ENCODE results near the gene RYR2. TPM values are rescaled to one million over a fixed set of nuclear protein-coding genes. Genes with fewer than 3 reads are reported as not detected.
"Not testable (repeated sequence)": the region's sequence is repeated elsewhere in the genome, so short reads cannot be mapped to it uniquely, and the experiment has no call there.

Gene RYR2
- total RNA-seq, 1 experiment from 2014 or later: 2.8 TPM

GRCh38 chr1:237814319-237814924 lies 772.4 kb downstream of the RYR2 start:
- Histone ChIP-seq H3K4me1 (ENCODE audit: insufficient read depth, low read length, poor library complexity, severe bottlenecking) (no peaks in the 10 kb centered on the region), H3K36me3 (ENCODE audit: insufficient read depth, low read length, poor library complexity, severe bottlenecking) (no peaks in the 10 kb centered on the region), H3K27me3 (replicated peaks; ENCODE audit: insufficient read depth, low read depth, low read length, poor library complexity) (no peaks in the 10 kb centered on the region), H3K27ac (ENCODE audit: low read depth, low read length, poor library complexity, severe bottlenecking) (no peak overlapping the region), H3K9me3 (ENCODE audit: low read depth, low read length, poor library complexity, severe bottlenecking) (no peaks in the 10 kb centered on the region), H3K4me3 (ENCODE audit: low read depth, low read length, poor library complexity, severe bottlenecking) (no peak overlapping the region)
- POLR2A ChIA-PET (ENCODE audit: low non-redundant PET): no interaction called here
- DNase-seq (ENCODE audit: low spot score): peak; percentile 40
- intact Hi-C loops (cut with micrococcal nuclease; ENCODE audit: unreplicated experiment): no loop called here
- no TSS peak for BruUV-seq (replicated peaks)
- CTCF ChIA-PET: no interaction called here
- TF ChIP-seq CTCF (conservative IDR thresholded peaks at IDR 0.05; ENCODE audit: low read depth, low read length) (peak; percentile 67), EZH2 (IDR thresholded peaks at IDR 0.05; ENCODE audit: borderline replicate concordance, low read depth, low read length, poor library complexity, severe bottlenecking) (no peak)

- no peak for TF ChIP-seq CTCF (conservative IDR thresholded peaks at IDR 0.05; ENCODE audit: low read depth, low read length)
- no peak for TF ChIP-seq EZH2 (IDR thresholded peaks at IDR 0.05; ENCODE audit: borderline replicate concordance, low read depth, low read length, poor library complexity, severe bottlenecking)
- no peak for DNase-seq (ENCODE audit: low spot score)
- BruUV-seq (replicated peaks): no TSS peak
These were observed 775.3 kb downstream of the RYR2 start for GRCh38 chr1:237817277-237817676.

GRCh38 chr1:237820634-237821033 lies 778.6 kb downstream of the RYR2 start:
- CTCF ChIA-PET; H3K27ac ChIP-seq (ENCODE audit: low read depth, low read length, poor library complexity, severe bottlenecking); H3K9me3 ChIP-seq (ENCODE audit: low read depth, low read length, poor library complexity, severe bottlenecking); H3K4me1 ChIP-seq (ENCODE audit: insufficient read depth, low read length, poor library complexity, severe bottlenecking); DNase-seq (ENCODE audit: low spot score); POLR2A ChIA-PET (ENCODE audit: low non-redundant PET); H3K36me3 ChIP-seq (ENCODE audit: insufficient read depth, low read length, poor library complexity, severe bottlenecking); BruUV-seq (replicated peaks); intact Hi-C loops (cut with micrococcal nuclease; ENCODE audit: unreplicated experiment); H3K27me3 ChIP-seq (replicated peaks; ENCODE audit: insufficient read depth, low read depth, low read length, poor library complexity); H3K4me3 ChIP-seq (ENCODE audit: low read depth, low read length, poor library complexity, severe bottlenecking): not testable (repeated sequence)

More at GRCh38 chr1:237817277-237817676, 775.3 kb downstream of the RYR2 start:
- POLR2A ChIA-PET (ENCODE audit: low non-redundant PET): no interaction called here
- CTCF ChIA-PET: no interaction called here
- H3K27ac ChIP-seq (ENCODE audit: low read depth, low read length, poor library complexity, severe bottlenecking): no peak overlapping the region
- no peaks in the 10 kb centered on the region for H3K36me3 ChIP-seq (ENCODE audit: insufficient read depth, low read length, poor library complexity, severe bottlenecking)
- no peak overlapping the region for H3K4me3 ChIP-seq (ENCODE audit: low read depth, low read length, poor library complexity, severe bottlenecking)
- H3K4me1 ChIP-seq (ENCODE audit: insufficient read depth, low read length, poor library complexity, severe bottlenecking): no peaks in the 10 kb centered on the region
- H3K9me3 ChIP-seq (ENCODE audit: low read depth, low read length, poor library complexity, severe bottlenecking): no peaks in the 10 kb centered on the region
- H3K27me3 ChIP-seq (replicated peaks; ENCODE audit: insufficient read depth, low read depth, low read length, poor library complexity): no peaks in the 10 kb centered on the region
- intact Hi-C loops (cut with micrococcal nuclease; ENCODE audit: unreplicated experiment): no loop called here

GRCh38 chr1:237832858-237833257 lies 790.9 kb downstream of the RYR2 start:
- H3K27ac ChIP-seq (ENCODE audit: low read depth, low read length, poor library complexity, severe bottlenecking): no peak overlapping the region
- no peaks in the 10 kb centered on the region for H3K4me1 ChIP-seq (ENCODE audit: insufficient read depth, low read length, poor library complexity, severe bottlenecking)
- H3K4me3 ChIP-seq (ENCODE audit: low read depth, low read length, poor library complexity, severe bottlenecking): no peak overlapping the region
- H3K36me3 ChIP-seq (ENCODE audit: insufficient read depth, low read length, poor library complexity, severe bottlenecking): no peaks in the 10 kb centered on the region
- no peaks in the 10 kb centered on the region for H3K9me3 ChIP-seq (ENCODE audit: low read depth, low read length, poor library complexity, severe bottlenecking)
- no peak for TF ChIP-seq CTCF (conservative IDR thresholded peaks at IDR 0.05; ENCODE audit: low read depth, low read length)
- ChIA-PET CTCF (no interaction called here), POLR2A (ENCODE audit: low non-redundant PET) (no interaction called here)
- DNase-seq (ENCODE audit: low spot score): no peak
- intact Hi-C loops (cut with micrococcal nuclease; ENCODE audit: unreplicated experiment): no loop called here
- BruUV-seq (replicated peaks): no TSS peak
- H3K27me3 ChIP-seq (replicated peaks; ENCODE audit: insufficient read depth, low read depth, low read length, poor library complexity): no peaks in the 10 kb centered on the region

Data from A673 (cell line).